Measurements from ENCODE around the gene PTCRA. TPM values are rescaled to one million over a fixed set of nuclear protein-coding genes. Genes with fewer than 3 reads are reported as not detected.

The PTCRA gene
- total RNA-seq, 1 experiment from 2014 or later = not detected

DNA sequence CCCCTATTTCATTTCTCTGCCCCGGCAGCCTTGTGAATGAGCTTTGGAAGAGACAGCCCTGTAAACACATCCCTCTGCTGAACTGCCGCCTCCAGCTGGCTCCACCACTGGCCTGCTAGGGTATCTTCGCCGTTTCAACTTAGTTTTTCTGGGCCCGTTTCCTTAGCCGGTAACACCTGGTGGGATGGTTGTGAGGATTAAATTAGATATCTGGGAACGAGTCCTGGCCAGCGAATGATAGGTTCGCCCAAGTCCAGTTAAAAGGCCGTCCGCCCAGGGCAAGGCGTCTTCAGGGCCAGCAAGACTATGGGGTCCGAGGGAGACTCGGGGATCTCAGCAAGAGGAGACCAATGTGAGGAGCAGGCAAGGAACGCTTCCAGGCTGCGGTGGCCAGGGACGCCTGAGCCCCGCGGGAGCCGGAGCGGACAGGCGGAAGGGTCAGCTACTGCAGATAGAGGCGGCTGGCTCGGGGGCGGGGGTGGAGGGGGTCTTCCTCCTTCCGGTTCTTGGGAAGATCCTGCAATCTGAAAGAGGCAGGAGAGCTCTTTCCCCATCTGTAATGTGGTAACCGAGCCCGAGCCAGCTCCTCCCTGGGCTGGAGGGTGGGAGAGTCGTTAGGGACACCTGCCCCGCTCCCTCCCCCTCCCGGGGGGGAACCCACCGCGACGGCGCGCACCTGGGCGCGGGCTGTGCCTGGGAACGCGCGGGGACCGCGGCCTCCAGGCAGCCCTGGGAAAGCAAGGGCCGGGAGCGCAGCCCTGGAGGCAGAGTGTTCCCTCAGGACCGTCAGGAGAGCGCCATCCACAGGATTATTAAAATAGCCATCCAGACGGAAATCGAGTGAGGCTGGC, 4.5 kb upstream of the PTCRA start:
- Histone ChIP-seq H4K20me1 (ENCODE audit: low read length) (no peaks in the 10 kb centered on the region), H3K9ac (ENCODE audit: low read length) (no peak overlapping the region), H3K27ac (ENCODE audit: low read length) (no peak overlapping the region), H3K36me3 (ENCODE audit: low read depth, low read length) (no peaks in the 10 kb centered on the region), H3K4me1 (ENCODE audit: insufficient read depth, low read length) (no peaks in the 10 kb centered on the region), H3K4me3 (ENCODE audit: low read length) (no peak overlapping the region), H3K9me2 (replicated peaks; ENCODE audit: low read length) (no peaks in the 10 kb centered on the region), H3K9me3 (ENCODE audit: low read length) (no peaks in the 10 kb centered on the region), H3K27me3 (ENCODE audit: low read length) (no peaks in the 10 kb centered on the region), H3K4me2 (ENCODE audit: low read length) (no peak overlapping the region), H3F3A (ENCODE audit: low read length, unreplicated experiment) (no peaks in the 10 kb centered on the region), H2AFZ (ENCODE audit: low read length) (no peak overlapping the region), H3K79me2 (ENCODE audit: low read length) (no peaks in the 10 kb centered on the region)
- BruUV-seq (replicated peaks) = no TSS peak
- intact Hi-C loops (cut with micrococcal nuclease) = no loop called here
- POLR2A ChIA-PET (ENCODE audit: unreplicated experiment) = no interaction called here
- DNase-seq = no peak
- TF ChIP-seq EZH2 (IDR thresholded peaks at IDR 0.05; ENCODE audit: low read length, unreplicated experiment) = no peak
- no peak for ATAC-seq
- CTCF ChIA-PET = no interaction called here

DNA sequence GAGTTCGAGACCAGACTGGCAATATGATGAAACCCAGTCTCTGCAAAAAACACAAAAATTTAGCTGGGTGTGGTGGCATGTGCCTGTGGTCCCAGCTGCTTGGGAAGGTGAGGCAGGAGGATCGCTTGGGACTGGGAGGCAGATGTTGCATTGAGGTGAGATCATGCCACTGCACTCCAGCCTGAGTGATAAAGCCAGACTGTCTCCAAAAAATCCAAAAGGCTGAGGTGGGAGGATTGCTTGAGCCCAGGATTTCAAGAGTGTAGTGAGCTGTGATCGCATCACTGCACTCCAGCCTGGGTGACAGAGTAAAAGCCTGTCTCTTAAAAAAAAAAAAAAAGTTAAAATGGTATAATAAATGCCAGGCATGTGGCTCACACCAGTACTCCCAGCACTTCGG, 1.3 kb upstream of the PTCRA start:
- Histone ChIP-seq H3K36me3 (ENCODE audit: low read depth, low read length) (no peaks in the 10 kb centered on the region), H3K4me3 (ENCODE audit: low read length) (no peak overlapping the region), H2AFZ (ENCODE audit: low read length) (no peak overlapping the region), H3K4me1 (ENCODE audit: insufficient read depth, low read length) (no peaks in the 10 kb centered on the region), H3K79me2 (ENCODE audit: low read length) (no peaks in the 10 kb centered on the region), H3F3A (ENCODE audit: low read length, unreplicated experiment) (no peaks in the 10 kb centered on the region), H3K9me3 (ENCODE audit: low read length) (no peaks in the 10 kb centered on the region), H3K9me2 (replicated peaks; ENCODE audit: low read length) (no peaks in the 10 kb centered on the region), H3K4me2 (ENCODE audit: low read length) (no peak overlapping the region), H3K9ac (ENCODE audit: low read length) (no peak overlapping the region), H3K27ac (ENCODE audit: low read length) (no peak overlapping the region), H3K27me3 (ENCODE audit: low read length) (no peaks in the 10 kb centered on the region), H4K20me1 (ENCODE audit: low read length) (no peaks in the 10 kb centered on the region)
- TF ChIP-seq EZH2 (IDR thresholded peaks at IDR 0.05; ENCODE audit: low read length, unreplicated experiment) (no peak), EZH2phosphoT487 (IDR thresholded peaks at IDR 0.05; ENCODE audit: borderline replicate concordance, low read length) (no peak)
- TF ChIP-seq, protein P1, sequence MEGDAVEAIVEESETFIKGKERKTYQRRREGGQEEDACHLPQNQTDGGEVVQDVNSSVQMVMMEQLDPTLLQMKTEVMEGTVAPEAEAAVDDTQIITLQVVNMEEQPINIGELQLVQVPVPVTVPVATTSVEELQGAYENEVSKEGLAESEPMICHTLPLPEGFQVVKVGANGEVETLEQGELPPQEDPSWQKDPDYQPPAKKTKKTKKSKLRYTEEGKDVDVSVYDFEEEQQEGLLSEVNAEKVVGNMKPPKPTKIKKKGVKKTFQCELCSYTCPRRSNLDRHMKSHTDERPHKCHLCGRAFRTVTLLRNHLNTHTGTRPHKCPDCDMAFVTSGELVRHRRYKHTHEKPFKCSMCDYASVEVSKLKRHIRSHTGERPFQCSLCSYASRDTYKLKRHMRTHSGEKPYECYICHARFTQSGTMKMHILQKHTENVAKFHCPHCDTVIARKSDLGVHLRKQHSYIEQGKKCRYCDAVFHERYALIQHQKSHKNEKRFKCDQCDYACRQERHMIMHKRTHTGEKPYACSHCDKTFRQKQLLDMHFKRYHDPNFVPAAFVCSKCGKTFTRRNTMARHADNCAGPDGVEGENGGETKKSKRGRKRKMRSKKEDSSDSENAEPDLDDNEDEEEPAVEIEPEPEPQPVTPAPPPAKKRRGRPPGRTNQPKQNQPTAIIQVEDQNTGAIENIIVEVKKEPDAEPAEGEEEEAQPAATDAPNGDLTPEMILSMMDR (conservative IDR thresholded peaks at IDR 0.05; ENCODE audit: low read depth, low read length) = no peak
- intact Hi-C loops (cut with micrococcal nuclease) = no loop called here
- no TSS peak for BruUV-seq (replicated peaks)
- no peak for DNase-seq
- ChIA-PET POLR2A (ENCODE audit: unreplicated experiment) (interaction anchor here (0.7 kb wide), 1 partner anchor 773 kb away, joined by 3 read pairs; the partner anchor contains the start of gene MRPS18A), CTCF (interaction anchor here (0.6 kb wide), 1 partner anchor 26 kb away, joined by 11 read pairs; no protein-coding TSS in a partner anchor)
- no peak for ATAC-seq

DNA sequence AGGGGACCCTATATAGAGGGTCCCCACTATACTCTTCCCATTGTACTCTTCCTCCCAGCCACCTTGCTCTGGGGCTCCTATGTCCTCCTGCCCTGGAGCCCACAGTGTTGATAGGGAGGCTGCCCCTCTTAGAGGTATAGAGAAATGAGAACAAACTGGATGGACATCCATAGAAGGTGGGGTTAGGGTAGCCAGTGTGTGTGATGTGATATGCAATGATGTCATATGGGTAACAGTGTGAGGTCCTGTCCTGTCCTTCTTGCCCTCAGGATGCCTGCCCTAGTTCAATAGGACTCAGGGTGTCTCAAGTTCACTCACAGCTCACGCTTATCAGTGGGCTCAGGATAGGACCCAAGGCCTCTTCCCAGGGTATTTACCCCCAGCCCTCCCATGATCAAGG, 435 bp downstream of the PTCRA start:
- TF ChIP-seq, protein P1 (conservative IDR thresholded peaks at IDR 0.05; ENCODE audit: low read depth, low read length) = no peak
- TF ChIP-seq EZH2 (IDR thresholded peaks at IDR 0.05; ENCODE audit: low read length, unreplicated experiment) (no peak), EZH2phosphoT487 (IDR thresholded peaks at IDR 0.05; ENCODE audit: borderline replicate concordance, low read length) (no peak)
- BruUV-seq (replicated peaks) = no TSS peak
- Histone ChIP-seq H3K4me2 (ENCODE audit: low read length) (no peak overlapping the region), H3K9me2 (replicated peaks; ENCODE audit: low read length) (no peaks in the 10 kb centered on the region), H3K4me1 (ENCODE audit: insufficient read depth, low read length) (peaks cover 4% of the 10 kb centered on the region; the same call in 1 of the 2 replicates), H4K20me1 (ENCODE audit: low read length) (no peaks in the 10 kb centered on the region), H2AFZ (ENCODE audit: low read length) (no peak overlapping the region), H3K4me3 (ENCODE audit: low read length) (no peak overlapping the region), H3F3A (ENCODE audit: low read length, unreplicated experiment) (no peaks in the 10 kb centered on the region), H3K36me3 (ENCODE audit: low read depth, low read length) (no peaks in the 10 kb centered on the region), H3K79me2 (ENCODE audit: low read length) (no peaks in the 10 kb centered on the region), H3K27me3 (ENCODE audit: low read length) (no peaks in the 10 kb centered on the region), H3K27ac (ENCODE audit: low read length) (no peak overlapping the region), H3K9ac (ENCODE audit: low read length) (no peak overlapping the region), H3K9me3 (ENCODE audit: low read length) (no peaks in the 10 kb centered on the region)
- POLR2A ChIA-PET (ENCODE audit: unreplicated experiment) = no interaction called here
- CTCF ChIA-PET = no interaction called here
- ATAC-seq (no peak), DNase-seq (no peak)
- intact Hi-C loops (cut with micrococcal nuclease) = no loop called here

Data from PC-3 (cell line).